HPDE6-E6E7 (cell line): ENCODE results near the gene ZNF552.
"Not testable (repeated sequence)": the region's sequence is repeated elsewhere in the genome, so short reads cannot be mapped to it uniquely, and the experiment has no call there.

Experiments used
- DNase-seq: peaks from one replicate; pipeline ENCODE4 v3.0.0; 2011; ENCODE audit warnings: missing footprints; ENCODE audit errors: extremely low spot score

The ZNF552 gene

GRCh38 chr19:57814505-57815246, at the start of gene ZNF552:
ZNF552 (minus strand) TSS chr19:57814913; CDS start chr19:57814743, 170 bp downstream.
- peak; percentile 89 for DNase-seq

- not testable (repeated sequence) for DNase-seq
Measured at GRCh38 chr19:57862351-57862750, 47.6 kb upstream of the ZNF552 start.

GRCh38 chr19:57854117-57854516, 39.4 kb upstream of the ZNF552 start:
- DNase-seq = not testable (repeated sequence)

- not testable (repeated sequence) for DNase-seq
Measured at GRCh38 chr19:57851812-57852603, 37.3 kb upstream of the ZNF552 start.

- DNase-seq = peak; percentile 32
Measured at GRCh38 chr19:57850553-57851017, 35.9 kb upstream of the ZNF552 start.

GRCh38 chr19:57849666-57850473, 35.2 kb upstream of the ZNF552 start, which contains the start of gene ZNF587:
ZNF587 (plus strand) TSS chr19:57849859; CDS start chr19:57850039, 180 bp downstream.
- peak; percentile 62 for DNase-seq

- DNase-seq = not testable (repeated sequence)
Measured at GRCh38 chr19:57849162-57849665, 34.5 kb upstream of the ZNF552 start.

GRCh38 chr19:57847164-57847563, 32.5 kb upstream of the ZNF552 start:
- not testable (repeated sequence) for DNase-seq

- DNase-seq = no peak
Measured at GRCh38 chr19:57841122-57841763, 26.5 kb upstream of the ZNF552 start.

GRCh38 chr19:57838622-57839191, 24.0 kb upstream of the ZNF552 start:
- not testable (repeated sequence) for DNase-seq

- not testable (repeated sequence) for DNase-seq
Measured at GRCh38 chr19:57836991-57837390, 22.3 kb upstream of the ZNF552 start.

GRCh38 chr19:57830071-57830602, 15.4 kb upstream of the ZNF552 start, which contains the start of gene ZNF587B:
ZNF587B (plus strand) TSS chr19:57830299; CDS start chr19:57830529, 230 bp downstream.
- peak; percentile 71 for DNase-seq

GRCh38 chr19:57829316-57829715, 14.6 kb upstream of the ZNF552 start:
- DNase-seq = no peak

- DNase-seq = no peak
Measured at GRCh38 chr19:57825511-57825910, 10.8 kb upstream of the ZNF552 start.

GRCh38 chr19:57823608-57824007, 8.9 kb upstream of the ZNF552 start:
- not testable (repeated sequence) for DNase-seq

GRCh38 chr19:57823155-57823554, 8.4 kb upstream of the ZNF552 start:
- DNase-seq = not testable (repeated sequence)

- not testable (repeated sequence) for DNase-seq
Measured at GRCh38 chr19:57821501-57821900, 6.8 kb upstream of the ZNF552 start.

GRCh38 chr19:57821095-57821494, 6.4 kb upstream of the ZNF552 start:
- not testable (repeated sequence) for DNase-seq

GRCh38 chr19:57820599-57820998, 5.9 kb upstream of the ZNF552 start:
- no peak for DNase-seq

- DNase-seq = peak; percentile 96
Measured at GRCh38 chr19:57819475-57820148, 4.9 kb upstream of the ZNF552 start.
